SU-DHL-6 (cell line): ENCODE data around the gene GMDS.

Experiments used
- H2AFZ ChIP-seq: fragments of 200-600 bp; sonication (generic); 2 replicates; pipeline ENCODE4 v1.6.1; 2014; ENCODE audit warnings: low read depth, mild to moderate bottlenecking, moderate library complexity, mixed read lengths, antibody characterized with exemption, low read length; ENCODE audit not compliant: severe bottlenecking
- H3F3A ChIP-seq: fragments of 200-600 bp; shearing (Covaris generic); 2 replicates; pipeline ENCODE4 v1.6.0; 2016; ENCODE audit warnings: antibody characterized with exemption, mild to moderate bottlenecking; ENCODE audit not compliant: insufficient read depth
- H3K27ac ChIP-seq: fragments of 200-600 bp; sonication (generic); 2 replicates; pipeline ENCODE4 v1.5.1; 2016; ENCODE audit warnings: low read depth, mild to moderate bottlenecking, low read length, moderate library complexity, mixed read lengths
- H3K27me3 ChIP-seq: fragments of 200-600 bp; sonication (generic), shearing (Covaris generic); 2 replicates; pipeline ENCODE4 v1.6.0; 2014; ENCODE audit warnings: mild to moderate bottlenecking, low read length
- H3K36me3 ChIP-seq: fragments of 200-600 bp; sonication (generic); 2 replicates; pipeline ENCODE4 v1.6.1; 2014; ENCODE audit warnings: mild to moderate bottlenecking, low read length, mixed read lengths
- H3K4me2 ChIP-seq: fragments of 300-600, 200-600 bp; shearing (Covaris generic), sonication (generic); 2 replicates; pipeline ENCODE4 v1.6.0; 2014; ENCODE audit warnings: low read length, low read depth, mild to moderate bottlenecking; ENCODE audit not compliant: poor library complexity, severe bottlenecking
- H3K4me3 ChIP-seq: fragments of 200-600 bp; sonication (generic); 2 replicates; pipeline ENCODE4 v1.5.1; 2014; ENCODE audit warnings: antibody characterized with exemption, low read length, mild to moderate bottlenecking, mixed read lengths; ENCODE audit not compliant: insufficient read depth, poor library complexity, severe bottlenecking
- H3K79me2 ChIP-seq: fragments of 200-600 bp; sonication (generic); 2 replicates; pipeline ENCODE4 v1.6.1; 2014; ENCODE audit warnings: mild to moderate bottlenecking, low read length, moderate library complexity; ENCODE audit not compliant: insufficient read depth
- H3K9ac ChIP-seq: fragments of 200-600 bp; sonication (generic); 2 replicates; pipeline ENCODE4 v1.7.0; 2014; ENCODE audit warnings: mild to moderate bottlenecking, low read length
- H3K9me2 ChIP-seq: fragments of 200-600 bp; sonication (generic); replicated peaks from 2 replicates; pipeline ENCODE4 v1.6.1; 2014; ENCODE audit warnings: low read length; ENCODE audit not compliant: insufficient read depth
- H3K9me3 ChIP-seq: fragments of 200-600 bp; sonication (generic); 2 replicates; pipeline ENCODE4 v1.6.1; 2014; ENCODE audit warnings: low read length, mixed read lengths; ENCODE audit not compliant: insufficient read depth
- H4K20me1 ChIP-seq: fragments of 200-600 bp; sonication (generic); 2 replicates; pipeline ENCODE4 v1.6.1; 2014; ENCODE audit warnings: low read depth, mild to moderate bottlenecking, antibody characterized with exemption, low read length, moderate library complexity, mixed read lengths
- EZH2phosphoT487 ChIP-seq: fragments of 200-600 bp; sonication (generic), shearing (Covaris generic); conservative IDR thresholded peaks from 2 replicates; pipeline ENCODE4 v1.6.1; 2018; ENCODE audit warnings: mild to moderate bottlenecking, antibody characterized with exemption, low read length, moderate library complexity, mixed read lengths
- TF ChIP-seq, protein P1 (sequence below): fragments of 200-600 bp; sonication (generic); IDR thresholded peaks from one replicate; pipeline ENCODE4 v1.5.1; 2017; ENCODE audit warnings: antibody characterized with exemption, mild to moderate bottlenecking, low read length, moderate library complexity; ENCODE audit not compliant: insufficient read depth, poor library complexity, severe bottlenecking

The GMDS gene

DNA sequence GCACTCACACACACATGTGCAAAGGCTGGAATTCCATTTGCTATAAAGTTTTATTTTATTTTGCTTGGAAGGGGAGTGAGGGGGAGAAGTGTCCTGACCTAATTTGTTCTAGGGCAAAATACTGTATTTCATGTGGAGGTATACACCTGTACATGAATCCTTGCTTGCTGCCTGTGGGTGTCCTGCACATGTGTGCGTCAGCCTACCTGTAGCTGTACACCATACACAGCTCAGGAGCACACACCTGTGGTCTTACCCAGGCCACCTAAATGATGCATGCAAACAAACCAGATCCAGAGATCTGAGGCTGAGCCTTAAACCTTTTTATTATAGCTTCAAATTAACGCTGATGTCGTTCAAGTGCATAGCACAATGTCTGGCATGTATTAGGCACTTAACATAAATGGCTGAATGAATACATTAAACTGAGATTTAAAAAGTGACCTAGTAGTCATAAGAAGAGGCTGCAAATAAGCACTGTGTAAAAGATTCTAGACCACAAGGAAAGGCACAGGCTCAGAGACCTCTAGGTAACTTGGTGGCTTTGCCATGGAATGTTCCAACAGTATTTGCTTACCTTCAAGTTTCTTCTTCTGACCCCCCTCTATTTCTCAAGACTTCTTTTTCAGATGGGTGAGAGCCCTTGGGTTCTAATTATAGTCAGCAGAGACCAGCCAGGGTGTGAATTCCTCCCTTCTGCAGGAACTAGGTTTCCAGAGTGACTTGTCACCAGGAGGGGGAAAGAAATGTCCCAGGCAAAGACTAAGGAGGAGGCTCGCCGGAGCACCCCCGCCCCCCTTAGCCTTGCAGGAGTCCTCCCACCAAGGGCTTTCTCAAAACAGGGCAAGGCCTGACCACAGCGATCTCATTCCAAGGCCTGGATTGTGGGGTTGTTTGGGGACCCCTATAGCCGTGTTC is 622.3 kb downstream of the GMDS start:
- H3K4me3 ChIP-seq = no peak overlapping the region
- no peaks in the 10 kb centered on the region for H3K9me2 ChIP-seq
- no peaks in the 10 kb centered on the region for H3K79me2 ChIP-seq
- no peak overlapping the region for H3K27ac ChIP-seq
- H2AFZ ChIP-seq = no peak overlapping the region
- H3K9me3 ChIP-seq = no peaks in the 10 kb centered on the region
- H3K9ac ChIP-seq = no peak overlapping the region
- H3F3A ChIP-seq = no peaks in the 10 kb centered on the region
- no peak for TF ChIP-seq EZH2phosphoT487
- TF ChIP-seq, protein P1, sequence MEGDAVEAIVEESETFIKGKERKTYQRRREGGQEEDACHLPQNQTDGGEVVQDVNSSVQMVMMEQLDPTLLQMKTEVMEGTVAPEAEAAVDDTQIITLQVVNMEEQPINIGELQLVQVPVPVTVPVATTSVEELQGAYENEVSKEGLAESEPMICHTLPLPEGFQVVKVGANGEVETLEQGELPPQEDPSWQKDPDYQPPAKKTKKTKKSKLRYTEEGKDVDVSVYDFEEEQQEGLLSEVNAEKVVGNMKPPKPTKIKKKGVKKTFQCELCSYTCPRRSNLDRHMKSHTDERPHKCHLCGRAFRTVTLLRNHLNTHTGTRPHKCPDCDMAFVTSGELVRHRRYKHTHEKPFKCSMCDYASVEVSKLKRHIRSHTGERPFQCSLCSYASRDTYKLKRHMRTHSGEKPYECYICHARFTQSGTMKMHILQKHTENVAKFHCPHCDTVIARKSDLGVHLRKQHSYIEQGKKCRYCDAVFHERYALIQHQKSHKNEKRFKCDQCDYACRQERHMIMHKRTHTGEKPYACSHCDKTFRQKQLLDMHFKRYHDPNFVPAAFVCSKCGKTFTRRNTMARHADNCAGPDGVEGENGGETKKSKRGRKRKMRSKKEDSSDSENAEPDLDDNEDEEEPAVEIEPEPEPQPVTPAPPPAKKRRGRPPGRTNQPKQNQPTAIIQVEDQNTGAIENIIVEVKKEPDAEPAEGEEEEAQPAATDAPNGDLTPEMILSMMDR = no peak
- no peaks in the 10 kb centered on the region for H3K27me3 ChIP-seq
- no peaks in the 10 kb centered on the region for H3K36me3 ChIP-seq
- H3K4me2 ChIP-seq = no peak overlapping the region
- no peaks in the 10 kb centered on the region for H4K20me1 ChIP-seq

DNA sequence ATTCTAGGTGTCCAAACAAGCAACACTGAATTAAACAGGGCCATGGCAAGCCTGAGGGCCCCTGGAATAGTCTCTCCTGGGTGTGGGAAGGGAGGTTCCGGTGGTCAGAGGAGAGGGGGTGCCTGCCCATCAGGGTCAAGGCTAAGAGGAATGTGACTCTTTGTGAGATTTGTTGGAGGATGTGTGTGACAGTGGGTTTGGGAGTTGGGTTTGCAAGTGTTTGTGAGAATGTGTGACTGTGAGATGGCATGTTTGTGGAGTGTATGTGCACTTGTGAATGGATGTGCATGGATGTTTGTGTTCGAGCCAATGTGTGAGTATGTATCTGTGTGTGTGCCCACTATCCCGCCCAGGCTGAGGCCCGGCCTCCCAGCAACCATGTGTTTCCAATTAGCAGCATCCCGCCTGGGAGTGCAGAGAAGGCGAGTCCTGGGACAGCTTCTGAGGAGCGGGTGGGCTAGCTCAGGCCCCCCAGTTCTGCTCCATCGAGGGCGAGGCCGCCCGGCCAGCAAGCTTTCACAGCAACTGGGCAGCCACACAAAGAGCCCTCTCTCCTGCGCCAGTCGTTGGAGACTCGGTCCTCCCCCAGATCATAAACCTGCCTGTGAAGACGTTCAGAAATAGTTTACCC is 623.1 kb downstream of the GMDS start:
- TF ChIP-seq, protein P1 = no peak
- TF ChIP-seq EZH2phosphoT487 = no peak
- Histone ChIP-seq H3K27me3 (no peaks in the 10 kb centered on the region), H2AFZ (no peak overlapping the region)

DNA sequence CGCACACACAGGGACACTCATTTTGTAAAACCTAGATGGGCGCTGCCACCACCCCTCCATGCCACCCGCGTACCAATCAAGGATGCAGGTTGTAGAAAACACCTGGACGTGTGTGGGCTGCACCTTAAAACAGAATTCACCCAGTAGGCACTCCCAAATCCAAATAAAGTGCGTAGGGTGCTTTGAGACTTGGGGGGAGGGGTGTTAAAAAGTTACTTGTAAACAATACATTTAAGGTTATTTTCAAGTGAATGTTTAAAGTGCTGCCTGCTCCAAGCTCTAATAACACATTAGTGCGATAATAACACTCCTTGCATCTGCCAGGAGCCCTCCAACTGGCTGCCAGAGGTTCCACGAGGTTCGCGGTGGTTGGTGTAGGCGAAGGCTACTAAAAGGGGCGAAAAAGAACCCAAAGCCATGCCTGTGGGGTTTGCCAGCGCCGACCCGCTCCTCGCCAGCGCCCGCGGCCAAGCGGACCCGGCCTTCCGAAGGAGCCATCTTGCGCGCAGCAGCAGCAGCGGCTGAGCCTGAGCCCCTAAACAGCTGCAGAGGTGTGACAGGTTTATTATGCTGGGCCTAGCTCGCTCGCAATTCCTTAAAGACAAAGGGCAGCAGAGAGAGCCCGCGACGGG is 624.2 kb downstream of the GMDS start:
- H3K27me3 ChIP-seq = no peaks in the 10 kb centered on the region
- no peak overlapping the region for H3K4me3 ChIP-seq

More for the DNA sequence above, 623.1 kb downstream of the GMDS start:
- H3K36me3 ChIP-seq = no peaks in the 10 kb centered on the region
- H3F3A ChIP-seq = no peaks in the 10 kb centered on the region
- H3K9me2 ChIP-seq = no peaks in the 10 kb centered on the region
- no peaks in the 10 kb centered on the region for H4K20me1 ChIP-seq
- no peak overlapping the region for H3K4me2 ChIP-seq
- H3K4me3 ChIP-seq = no peak overlapping the region
- H3K9ac ChIP-seq = no peak overlapping the region
- no peaks in the 10 kb centered on the region for H3K79me2 ChIP-seq
- H3K27ac ChIP-seq = no peak overlapping the region
- H3K9me3 ChIP-seq = no peaks in the 10 kb centered on the region

More for the DNA sequence above, 624.2 kb downstream of the GMDS start:
- no peak for TF ChIP-seq EZH2phosphoT487
- TF ChIP-seq, protein P1 = no peak
- no peaks in the 10 kb centered on the region for H3F3A ChIP-seq
- H3K4me2 ChIP-seq = no peak overlapping the region
- H3K36me3 ChIP-seq = no peaks in the 10 kb centered on the region
- H2AFZ ChIP-seq = no peak overlapping the region
- no peaks in the 10 kb centered on the region for H3K79me2 ChIP-seq
- H3K9ac ChIP-seq = no peak overlapping the region
- no peaks in the 10 kb centered on the region for H3K9me3 ChIP-seq
- H4K20me1 ChIP-seq = no peaks in the 10 kb centered on the region
- H3K27ac ChIP-seq = no peak overlapping the region
- no peaks in the 10 kb centered on the region for H3K9me2 ChIP-seq
